Measurements from ENCODE around the gene EPAS1. TPM values are rescaled to one million over a fixed set of nuclear protein-coding genes. Genes with fewer than 3 reads are reported as not detected.

The EPAS1 gene
- total RNA-seq, 1 donor from 2014 or later = 0.15 TPM

DNA sequence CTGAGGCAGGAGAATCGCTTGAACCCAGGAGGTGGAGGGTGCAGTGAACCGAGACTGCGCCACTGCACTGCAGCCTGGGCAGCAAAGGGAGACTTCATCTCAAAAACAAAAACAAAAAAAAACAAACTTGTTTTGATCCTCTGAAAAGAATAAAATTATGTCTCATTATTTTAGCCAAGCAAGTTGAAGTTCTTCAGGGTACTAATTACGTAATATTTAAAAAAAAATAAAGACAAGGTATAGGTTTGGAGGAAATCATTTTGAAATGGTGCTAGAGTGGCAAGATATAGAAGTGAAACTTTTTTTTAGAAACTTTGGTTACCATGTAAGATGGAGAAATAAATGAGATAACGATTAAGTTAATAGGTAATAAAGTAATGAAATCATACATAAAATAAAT lies 127.7 kb downstream of the EPAS1 start:
- Mint-ChIP-seq H3K4me1 (no peaks in the 10 kb centered on the region), H3K27ac (no peak overlapping the region), H3K4me3 (no peak overlapping the region), H3K36me3 (no peaks in the 10 kb centered on the region), H3K9me3 (peaks cover 2% of the 10 kb centered on the region), H3K27me3 (ENCODE audit: insufficient read depth, low read depth) (no peaks in the 10 kb centered on the region)
- Histone ChIP-seq H3K9ac (no peak overlapping the region), H3K4me3 (no peak overlapping the region), H4K20me1 (ENCODE audit: low read depth) (no peaks in the 10 kb centered on the region), H3K36me3 (no peaks in the 10 kb centered on the region), H3K27ac (no peak overlapping the region), H3K9me3 (ENCODE audit: low read depth) (no peaks in the 10 kb centered on the region), H3K4me2 (no peak overlapping the region), H3K79me2 (ENCODE audit: low read depth) (no peaks in the 10 kb centered on the region), H2AFZ (replicated peaks) (no peak overlapping the region), H3F3A (ENCODE audit: low read depth) (no peaks in the 10 kb centered on the region), H3K27me3 (no peaks in the 10 kb centered on the region), H3K4me1 (no peaks in the 10 kb centered on the region)
- TF ChIP-seq EZH2phosphoT487 (IDR thresholded peaks at IDR 0.05) = no peak
- TF ChIP-seq, protein P1, sequence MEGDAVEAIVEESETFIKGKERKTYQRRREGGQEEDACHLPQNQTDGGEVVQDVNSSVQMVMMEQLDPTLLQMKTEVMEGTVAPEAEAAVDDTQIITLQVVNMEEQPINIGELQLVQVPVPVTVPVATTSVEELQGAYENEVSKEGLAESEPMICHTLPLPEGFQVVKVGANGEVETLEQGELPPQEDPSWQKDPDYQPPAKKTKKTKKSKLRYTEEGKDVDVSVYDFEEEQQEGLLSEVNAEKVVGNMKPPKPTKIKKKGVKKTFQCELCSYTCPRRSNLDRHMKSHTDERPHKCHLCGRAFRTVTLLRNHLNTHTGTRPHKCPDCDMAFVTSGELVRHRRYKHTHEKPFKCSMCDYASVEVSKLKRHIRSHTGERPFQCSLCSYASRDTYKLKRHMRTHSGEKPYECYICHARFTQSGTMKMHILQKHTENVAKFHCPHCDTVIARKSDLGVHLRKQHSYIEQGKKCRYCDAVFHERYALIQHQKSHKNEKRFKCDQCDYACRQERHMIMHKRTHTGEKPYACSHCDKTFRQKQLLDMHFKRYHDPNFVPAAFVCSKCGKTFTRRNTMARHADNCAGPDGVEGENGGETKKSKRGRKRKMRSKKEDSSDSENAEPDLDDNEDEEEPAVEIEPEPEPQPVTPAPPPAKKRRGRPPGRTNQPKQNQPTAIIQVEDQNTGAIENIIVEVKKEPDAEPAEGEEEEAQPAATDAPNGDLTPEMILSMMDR (IDR thresholded peaks at IDR 0.05) = no peak
- no peak for TF ChIP-seq EZH2 (IDR thresholded peaks at IDR 0.05)
- no peak for DNase-seq (ENCODE audit: low spot score)

DNA sequence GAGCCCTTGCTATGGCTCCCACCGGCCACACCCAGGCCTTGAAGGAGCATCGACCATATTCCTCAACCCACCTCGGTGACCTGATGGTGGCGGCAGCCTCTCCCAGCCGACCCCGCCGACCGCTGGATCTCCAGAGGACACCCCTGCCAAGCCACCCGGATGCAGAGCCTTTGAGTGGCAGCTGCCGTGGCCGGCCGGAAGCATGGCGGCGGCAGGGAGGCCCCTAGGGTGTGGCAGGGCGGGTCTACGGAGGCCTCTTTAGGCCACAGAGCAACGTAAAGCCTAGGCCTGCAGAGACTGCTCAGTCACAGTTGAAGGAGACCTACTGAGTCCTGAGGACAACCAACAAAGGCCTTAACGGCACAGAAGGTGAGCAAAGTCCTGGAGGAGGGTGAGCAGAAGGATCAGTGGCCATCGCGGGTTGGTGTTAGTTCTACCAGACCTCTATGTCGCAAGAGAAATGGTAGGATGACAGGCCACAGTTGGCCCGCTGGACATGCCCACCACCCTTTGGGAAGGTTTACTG lies 131.8 kb downstream of the EPAS1 start:
- no peaks in the 10 kb centered on the region for H3K36me3 ChIP-seq
- H3K9me3 ChIP-seq (ENCODE audit: low read depth) = no peaks in the 10 kb centered on the region
- H3K27ac ChIP-seq = no peak overlapping the region
- no peak for DNase-seq (ENCODE audit: low spot score)
- H3K27me3 ChIP-seq = no peaks in the 10 kb centered on the region
- Mint-ChIP-seq H3K27me3 (ENCODE audit: insufficient read depth, low read depth) (peaks cover under 1% of the 10 kb centered on the region), H3K4me1 (no peaks in the 10 kb centered on the region), H3K36me3 (no peaks in the 10 kb centered on the region), H3K4me3 (no peak overlapping the region), H3K27ac (no peak overlapping the region), H3K9me3 (peaks cover 2% of the 10 kb centered on the region)
- TF ChIP-seq, protein P1 (IDR thresholded peaks at IDR 0.05) = no peak
- TF ChIP-seq EZH2phosphoT487 (IDR thresholded peaks at IDR 0.05) = no peak
- TF ChIP-seq EZH2 (IDR thresholded peaks at IDR 0.05) = no peak
- H3K4me1 ChIP-seq = no peaks in the 10 kb centered on the region
- H2AFZ ChIP-seq (replicated peaks) = no peak overlapping the region
- no peaks in the 10 kb centered on the region for H3F3A ChIP-seq (ENCODE audit: low read depth)
- H3K4me3 ChIP-seq = no peak overlapping the region
- H3K79me2 ChIP-seq (ENCODE audit: low read depth) = no peaks in the 10 kb centered on the region
- H3K9ac ChIP-seq = no peak overlapping the region
- H3K4me2 ChIP-seq = no peak overlapping the region
- no peaks in the 10 kb centered on the region for H4K20me1 ChIP-seq (ENCODE audit: low read depth)

DNA sequence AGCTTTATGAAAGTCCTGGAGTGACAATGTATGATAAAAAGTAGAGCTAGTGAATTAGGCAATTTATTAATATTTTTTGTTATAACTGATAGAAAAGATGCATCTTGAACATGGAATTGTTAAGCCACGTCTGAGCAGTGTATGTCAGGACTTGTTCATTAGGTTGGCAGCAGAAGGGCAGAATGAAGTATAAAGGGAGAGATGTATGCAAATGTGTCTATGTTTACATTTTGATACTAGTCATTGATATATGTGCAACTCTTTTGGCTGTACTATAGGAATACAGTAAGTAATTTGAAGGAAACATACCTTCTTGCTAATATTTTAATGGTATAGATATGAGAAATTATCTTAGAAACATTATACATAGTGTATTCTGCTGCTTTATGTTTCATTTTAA lies 133.2 kb downstream of the EPAS1 start:
- no peak overlapping the region for H3K27ac ChIP-seq
- peaks cover 2% of the 10 kb centered on the region for H3K9me3 Mint-ChIP-seq
- no peak for DNase-seq (ENCODE audit: low spot score)
- no peak overlapping the region for H3K4me3 ChIP-seq
- no peaks in the 10 kb centered on the region for H3K9me3 ChIP-seq (ENCODE audit: low read depth)
- H3K79me2 ChIP-seq (ENCODE audit: low read depth) = no peaks in the 10 kb centered on the region
- no peaks in the 10 kb centered on the region for H3F3A ChIP-seq (ENCODE audit: low read depth)
- H2AFZ ChIP-seq (replicated peaks) = no peak overlapping the region
- no peak overlapping the region for H3K9ac ChIP-seq
- H3K27me3 Mint-ChIP-seq (ENCODE audit: insufficient read depth, low read depth) = peaks cover 3% of the 10 kb centered on the region
- H3K36me3 ChIP-seq = no peaks in the 10 kb centered on the region
- no peak overlapping the region for H3K4me3 Mint-ChIP-seq
- no peaks in the 10 kb centered on the region for H3K27me3 ChIP-seq
- H3K27ac Mint-ChIP-seq = no peak overlapping the region
- H3K36me3 Mint-ChIP-seq = no peaks in the 10 kb centered on the region
- TF ChIP-seq EZH2 (IDR thresholded peaks at IDR 0.05) (no peak), EZH2phosphoT487 (IDR thresholded peaks at IDR 0.05) (no peak)
- TF ChIP-seq, protein P1 (IDR thresholded peaks at IDR 0.05) = no peak
- no peak overlapping the region for H3K4me2 ChIP-seq
- H3K4me1 Mint-ChIP-seq = no peaks in the 10 kb centered on the region
- no peaks in the 10 kb centered on the region for H3K4me1 ChIP-seq
- H4K20me1 ChIP-seq (ENCODE audit: low read depth) = no peaks in the 10 kb centered on the region
